ENCODE results near the gene OTOS. TPM values are rescaled to one million over a fixed set of nuclear protein-coding genes. Genes with fewer than 3 reads are reported as not detected.

Gene OTOS
- not detected for polyA plus RNA-seq (2012; ENCODE audit: insufficient read length, low read depth)

DNA sequence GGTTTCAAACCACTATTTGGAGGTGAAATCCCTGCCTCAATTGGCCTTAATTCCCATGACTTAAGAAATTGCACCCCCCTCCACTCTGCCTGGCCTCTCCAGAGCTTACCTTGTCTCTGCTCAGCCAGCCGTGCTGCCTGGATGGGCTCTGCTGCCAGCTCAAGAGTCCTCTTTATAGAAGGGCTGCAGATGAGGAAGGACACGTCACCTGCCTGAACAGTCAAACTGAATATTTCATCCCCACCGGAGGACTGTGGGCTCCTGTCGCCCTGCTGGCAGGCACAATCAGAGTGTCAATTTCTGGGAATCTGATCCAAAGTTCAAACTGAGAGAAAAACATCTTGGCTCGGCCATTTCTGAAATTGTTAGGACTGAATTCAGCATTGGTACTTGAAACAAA lies at the start of gene OTOS:
OTOS (minus strand) TSS at position 148 of the 400 bp plus-strand sequence. CDS start 332 bp downstream, outside the sequence.
- TF ChIP-seq POLR2AphosphoS5 (IDR thresholded peaks at IDR 0.05; ENCODE audit: low read depth, low read length) (no peak), TAF1 (IDR thresholded peaks at IDR 0.05; ENCODE audit: borderline replicate concordance, insufficient read depth, low read length) (no peak), FOXP2 (optimal IDR thresholded peaks at IDR 0.05; ENCODE audit: borderline replicate concordance, extremely low read depth, extremely low read length, insufficient read depth) (no peak), SIN3A (IDR thresholded peaks at IDR 0.05; ENCODE audit: borderline replicate concordance, insufficient read depth, low read length) (no peak)
- TF ChIP-seq, protein P1, sequence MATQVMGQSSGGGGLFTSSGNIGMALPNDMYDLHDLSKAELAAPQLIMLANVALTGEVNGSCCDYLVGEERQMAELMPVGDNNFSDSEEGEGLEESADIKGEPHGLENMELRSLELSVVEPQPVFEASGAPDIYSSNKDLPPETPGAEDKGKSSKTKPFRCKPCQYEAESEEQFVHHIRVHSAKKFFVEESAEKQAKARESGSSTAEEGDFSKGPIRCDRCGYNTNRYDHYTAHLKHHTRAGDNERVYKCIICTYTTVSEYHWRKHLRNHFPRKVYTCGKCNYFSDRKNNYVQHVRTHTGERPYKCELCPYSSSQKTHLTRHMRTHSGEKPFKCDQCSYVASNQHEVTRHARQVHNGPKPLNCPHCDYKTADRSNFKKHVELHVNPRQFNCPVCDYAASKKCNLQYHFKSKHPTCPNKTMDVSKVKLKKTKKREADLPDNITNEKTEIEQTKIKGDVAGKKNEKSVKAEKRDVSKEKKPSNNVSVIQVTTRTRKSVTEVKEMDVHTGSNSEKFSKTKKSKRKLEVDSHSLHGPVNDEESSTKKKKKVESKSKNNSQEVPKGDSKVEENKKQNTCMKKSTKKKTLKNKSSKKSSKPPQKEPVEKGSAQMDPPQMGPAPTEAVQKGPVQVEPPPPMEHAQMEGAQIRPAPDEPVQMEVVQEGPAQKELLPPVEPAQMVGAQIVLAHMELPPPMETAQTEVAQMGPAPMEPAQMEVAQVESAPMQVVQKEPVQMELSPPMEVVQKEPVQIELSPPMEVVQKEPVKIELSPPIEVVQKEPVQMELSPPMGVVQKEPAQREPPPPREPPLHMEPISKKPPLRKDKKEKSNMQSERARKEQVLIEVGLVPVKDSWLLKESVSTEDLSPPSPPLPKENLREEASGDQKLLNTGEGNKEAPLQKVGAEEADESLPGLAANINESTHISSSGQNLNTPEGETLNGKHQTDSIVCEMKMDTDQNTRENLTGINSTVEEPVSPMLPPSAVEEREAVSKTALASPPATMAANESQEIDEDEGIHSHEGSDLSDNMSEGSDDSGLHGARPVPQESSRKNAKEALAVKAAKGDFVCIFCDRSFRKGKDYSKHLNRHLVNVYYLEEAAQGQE (IDR thresholded peaks at IDR 0.05; ENCODE audit: insufficient read depth in 1 of 2, low read depth in 2 of 2, low read length in 2 of 2), result no peak

DNA sequence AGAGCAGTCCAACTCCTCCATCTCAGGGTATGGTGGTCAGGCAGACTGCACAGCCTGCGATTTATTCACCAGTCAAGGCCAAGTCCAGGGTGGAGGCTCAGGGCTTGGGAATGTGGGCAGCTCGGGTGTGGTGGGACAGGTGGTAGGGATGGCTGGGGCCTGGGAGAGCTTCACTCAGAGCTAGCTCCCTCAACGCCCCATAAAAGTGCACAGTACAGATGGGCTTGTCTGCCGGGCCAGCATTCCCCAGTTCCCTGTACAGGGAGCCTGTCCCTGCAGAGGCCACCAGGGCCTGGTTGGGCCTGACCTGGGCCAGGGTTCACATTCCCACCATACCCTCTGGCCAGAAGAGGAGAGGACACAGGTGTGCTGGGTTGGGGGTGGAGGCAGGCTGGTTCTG lies 49.2 kb upstream of the OTOS start:
- TF ChIP-seq TAF1 (IDR thresholded peaks at IDR 0.05; ENCODE audit: borderline replicate concordance, insufficient read depth, low read length), result no peak
- TF ChIP-seq, protein P1 (IDR thresholded peaks at IDR 0.05; ENCODE audit: insufficient read depth in 1 of 2, low read depth in 2 of 2, low read length in 2 of 2), result no peak
- TF ChIP-seq FOXP2 (optimal IDR thresholded peaks at IDR 0.05; ENCODE audit: borderline replicate concordance, extremely low read depth, extremely low read length, insufficient read depth), result no peak
- TF ChIP-seq POLR2AphosphoS5 (IDR thresholded peaks at IDR 0.05; ENCODE audit: low read depth, low read length), result no peak
- no peak for TF ChIP-seq SIN3A (IDR thresholded peaks at IDR 0.05; ENCODE audit: borderline replicate concordance, insufficient read depth, low read length)

DNA sequence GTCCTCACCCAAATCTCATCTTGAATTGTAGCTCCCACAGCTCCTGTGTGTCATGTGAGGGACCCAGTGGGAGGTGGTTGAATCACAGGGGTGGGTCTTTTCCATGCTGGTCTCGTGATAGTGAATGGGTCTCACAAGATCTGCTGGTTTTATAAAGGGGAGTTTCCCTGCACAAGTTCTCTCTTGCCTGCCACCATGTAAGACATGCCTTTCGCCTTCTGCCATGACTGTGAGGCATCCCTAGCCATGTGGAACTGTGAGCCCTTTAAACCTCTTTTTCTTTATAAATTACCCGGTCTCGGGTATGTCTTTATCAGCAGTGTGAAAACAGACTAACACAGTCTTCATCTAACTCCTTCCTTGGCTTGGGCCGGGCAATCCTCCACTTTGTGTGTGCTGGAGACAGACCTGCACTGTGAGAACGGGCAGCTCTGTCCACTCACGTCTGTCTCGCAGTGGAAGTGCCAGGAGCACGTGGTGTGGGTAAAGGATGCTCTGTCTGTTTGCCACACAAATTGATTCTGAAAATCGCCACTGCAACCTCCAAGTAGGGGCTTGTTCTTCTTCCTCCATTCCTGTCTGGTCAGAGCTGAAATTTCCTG lies 47.6 kb upstream of the OTOS start:
- TF ChIP-seq TAF1 (IDR thresholded peaks at IDR 0.05; ENCODE audit: borderline replicate concordance, insufficient read depth, low read length), result no peak
- TF ChIP-seq FOXP2 (optimal IDR thresholded peaks at IDR 0.05; ENCODE audit: borderline replicate concordance, extremely low read depth, extremely low read length, insufficient read depth), result no peak
- TF ChIP-seq, protein P1 (IDR thresholded peaks at IDR 0.05; ENCODE audit: insufficient read depth in 1 of 2, low read depth in 2 of 2, low read length in 2 of 2), result no peak
- no peak for TF ChIP-seq POLR2AphosphoS5 (IDR thresholded peaks at IDR 0.05; ENCODE audit: low read depth, low read length)
- no peak for TF ChIP-seq SIN3A (IDR thresholded peaks at IDR 0.05; ENCODE audit: borderline replicate concordance, insufficient read depth, low read length)

DNA sequence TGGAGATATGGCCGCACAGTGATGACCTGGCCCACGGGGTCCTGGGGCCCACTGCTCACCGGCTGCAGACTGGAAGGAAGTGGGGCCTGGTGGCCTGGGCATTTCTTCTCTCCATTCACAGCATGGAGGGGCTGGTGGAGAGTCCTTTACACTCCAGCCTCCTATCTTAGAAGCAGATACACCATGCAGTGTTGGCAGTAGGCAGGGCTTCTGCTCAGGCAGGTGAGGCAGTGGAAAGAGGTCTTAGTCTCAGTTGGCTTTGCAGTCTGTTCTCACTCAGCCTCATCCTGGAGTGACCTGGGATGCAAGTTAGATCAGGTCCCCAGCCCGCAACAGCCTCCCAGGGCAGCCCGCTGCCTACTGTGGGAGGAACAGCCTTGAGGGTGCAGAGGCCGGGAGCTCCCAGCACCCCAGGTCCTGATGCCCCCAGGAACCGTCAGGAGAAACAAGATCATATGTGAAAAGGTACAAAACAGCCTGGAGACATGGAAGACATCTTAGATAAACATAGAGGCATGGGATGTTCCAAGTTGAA lies 45.8 kb upstream of the OTOS start:
- TF ChIP-seq TAF1 (IDR thresholded peaks at IDR 0.05; ENCODE audit: borderline replicate concordance, insufficient read depth, low read length) (no peak), FOXP2 (optimal IDR thresholded peaks at IDR 0.05; ENCODE audit: borderline replicate concordance, extremely low read depth, extremely low read length, insufficient read depth) (no peak)
- TF ChIP-seq, protein P1 (IDR thresholded peaks at IDR 0.05; ENCODE audit: insufficient read depth in 1 of 2, low read depth in 2 of 2, low read length in 2 of 2), result no peak
